ENCODE measurements around the gene ETV7. TPM values are rescaled to one million over a fixed set of nuclear protein-coding genes. Genes with fewer than 3 reads are reported as not detected.

ETV7 gene
- total RNA-seq, 1 donor from 2014 or later: 5.2 TPM

GRCh38 chr6:36317623-36318022 lies 69.8 kb downstream of the ETV7 start:
- no peak for DNase-seq
- Histone ChIP-seq H3K27me3 (ENCODE audit: low read depth) (no peaks in the 10 kb centered on the region), H3K36me3 (no peaks in the 10 kb centered on the region), H3K27ac (no peak overlapping the region), H3K4me3 (no peak overlapping the region), H3K4me1 (no peaks in the 10 kb centered on the region), H3K9me3 (no peaks in the 10 kb centered on the region)
- TF ChIP-seq CTCF (IDR thresholded peaks at IDR 0.05): no peak
- ATAC-seq: no peak
- intact Hi-C loops (cut with DNase I): no loop called here

Other genes with a start within 250 kb of the ETV7 start
- gene BRPF3, start 190.9 kb downstream of the ETV7 start, total RNA-seq: 32.0 TPM
- 0.27 TPM for gene PNPLA1, start 117.6 kb downstream of the ETV7 start, total RNA-seq
- gene BNIP5, start 50.8 kb downstream of the ETV7 start, total RNA-seq: not detected
- not detected for gene PXT1, start 55.2 kb upstream of the ETV7 start, total RNA-seq
- gene KCTD20, start 55.3 kb upstream of the ETV7 start, total RNA-seq: 37.2 TPM
- gene STK38, start 159.8 kb upstream of the ETV7 start, total RNA-seq: 35.0 TPM
- 180 TPM for gene SRSF3, start 206.7 kb upstream of the ETV7 start, total RNA-seq